Sigmoid colon (tissue), 4 donors: ENCODE measurements around the gene PRCD.

ENCODE experiments used
- CTCF ChIP-seq, 4 experiments: fragments of 450-650 bp in 3 of 4; fragments of 200-600 bp in 1 of 4; IDR thresholded peaks; one replicate each; pipeline ENCODE4 v1.5.1; 2016 to 2019; ENCODE audit warnings: antibody characterized with exemption in 4 of 4, mild to moderate bottlenecking in 3 of 4, moderate library complexity in 2 of 4
- EP300 ChIP-seq, 4 donors: sonication (generic); formaldehyde crosslinking; IDR thresholded peaks; one replicate each; pipeline ENCODE4 v1.6.1; 2017; ENCODE audit warnings: antibody characterized with exemption in 4 of 4
- POLR2AphosphoS5 ChIP-seq, 4 donors: sonication (generic); formaldehyde crosslinking; IDR thresholded peaks; one replicate each; pipeline ENCODE4 v1.6.1; 2017; ENCODE audit warnings: antibody characterized with exemption in 4 of 4

GRCh38 chr17:76523084-76524037 lies 16.5 kb upstream of the PRCD start:
- peak in 1 of 4 donors; percentile 17 for TF ChIP-seq POLR2AphosphoS5 (IDR thresholded peaks at IDR 0.05)
- peak; percentile 96 to 100 (median 99) for TF ChIP-seq CTCF (IDR thresholded peaks at IDR 0.05)
- no peak for TF ChIP-seq EP300 (IDR thresholded peaks at IDR 0.05)
